CMK (cell line): ENCODE results near the gene JPH3.

ENCODE experiments used
- DNase-seq: peaks from one replicate; pipeline ENCODE4 v3.0.0-alpha.2; 2010; ENCODE audit warnings: low read depth

The JPH3 gene

DNA sequence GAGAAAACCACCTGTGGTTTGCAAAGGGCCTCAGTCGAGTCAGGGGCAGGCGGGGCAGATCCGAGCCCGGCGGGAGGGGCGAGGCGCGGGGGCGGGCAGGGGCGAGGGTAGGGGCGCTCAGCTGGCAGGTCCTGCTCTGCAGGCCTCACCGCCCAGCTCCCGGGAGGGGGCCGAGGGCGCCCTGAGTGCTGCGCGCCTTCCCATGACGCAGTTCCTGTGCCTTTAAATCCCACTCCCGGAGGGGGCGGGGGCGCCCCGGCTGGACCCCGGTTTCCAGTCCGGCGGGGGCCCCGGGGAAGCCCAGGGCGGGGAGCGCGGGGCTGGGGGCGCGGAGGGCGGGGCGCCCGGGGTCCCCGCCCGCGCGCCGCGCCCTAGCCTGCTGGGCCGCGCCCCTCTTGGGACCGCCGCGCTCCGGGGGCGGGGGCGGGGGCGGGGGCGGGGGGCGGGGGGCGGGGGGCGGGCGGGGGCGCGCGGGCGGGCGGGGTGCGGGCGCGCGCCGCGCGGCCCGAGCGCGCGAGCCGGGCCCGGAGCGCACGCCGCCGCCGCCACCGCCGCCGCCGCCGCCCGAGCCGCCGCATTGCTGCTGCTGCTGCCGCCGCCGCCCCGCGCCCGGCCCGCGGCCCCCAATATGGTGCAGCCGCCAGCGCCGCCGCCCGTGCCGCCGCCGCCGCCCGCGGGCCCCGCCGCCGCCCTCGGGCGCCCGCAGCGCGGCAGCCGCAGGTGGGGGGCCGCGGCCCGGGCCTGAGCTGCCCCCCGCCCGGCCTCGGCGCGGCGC, at the start of gene JPH3:
TSS of gene JPH3 (plus strand) at position 508 of the 775 bp plus-strand sequence. CDS start 639 bp downstream, outside the sequence.
- DNase-seq, result no peak

DNA sequence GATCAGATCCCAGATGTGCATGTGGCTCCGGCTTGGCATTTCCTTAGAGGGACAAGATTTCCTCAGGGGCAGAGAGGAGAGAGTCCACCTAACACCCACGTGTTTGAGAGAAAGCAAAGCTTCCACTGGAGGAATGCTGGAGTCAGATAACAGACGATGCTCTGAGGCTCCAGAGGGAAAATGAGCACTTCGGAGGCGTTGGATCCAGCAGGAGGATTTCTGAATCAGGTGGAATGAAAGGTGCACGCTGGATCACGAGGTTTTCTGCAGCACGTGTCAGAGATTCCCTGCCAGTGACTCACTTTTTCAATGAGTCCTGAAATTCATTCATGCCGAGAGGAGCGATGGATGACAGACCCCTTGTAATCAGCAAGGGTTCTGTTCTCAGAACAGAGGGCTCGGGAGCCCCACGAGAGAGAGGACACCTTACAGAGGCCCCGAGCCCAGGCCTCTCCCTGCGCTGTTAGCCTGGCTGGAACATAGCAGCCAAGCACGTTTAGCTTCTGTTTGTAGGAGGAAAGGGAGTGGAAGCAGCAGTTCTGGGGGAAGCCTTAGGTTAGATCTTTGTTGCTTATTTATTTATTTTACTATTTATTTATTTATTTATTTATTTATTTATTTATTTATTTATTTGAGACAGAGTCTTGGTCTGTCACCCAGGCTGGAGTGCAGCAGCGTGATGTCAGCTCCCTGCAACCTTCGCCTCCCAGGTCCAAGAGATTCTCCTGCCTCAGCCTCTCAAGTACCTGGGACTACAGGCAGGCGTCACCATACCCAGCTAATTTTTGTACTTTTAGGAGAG, 49.3 kb upstream of the JPH3 start:
- no peak for DNase-seq

DNA sequence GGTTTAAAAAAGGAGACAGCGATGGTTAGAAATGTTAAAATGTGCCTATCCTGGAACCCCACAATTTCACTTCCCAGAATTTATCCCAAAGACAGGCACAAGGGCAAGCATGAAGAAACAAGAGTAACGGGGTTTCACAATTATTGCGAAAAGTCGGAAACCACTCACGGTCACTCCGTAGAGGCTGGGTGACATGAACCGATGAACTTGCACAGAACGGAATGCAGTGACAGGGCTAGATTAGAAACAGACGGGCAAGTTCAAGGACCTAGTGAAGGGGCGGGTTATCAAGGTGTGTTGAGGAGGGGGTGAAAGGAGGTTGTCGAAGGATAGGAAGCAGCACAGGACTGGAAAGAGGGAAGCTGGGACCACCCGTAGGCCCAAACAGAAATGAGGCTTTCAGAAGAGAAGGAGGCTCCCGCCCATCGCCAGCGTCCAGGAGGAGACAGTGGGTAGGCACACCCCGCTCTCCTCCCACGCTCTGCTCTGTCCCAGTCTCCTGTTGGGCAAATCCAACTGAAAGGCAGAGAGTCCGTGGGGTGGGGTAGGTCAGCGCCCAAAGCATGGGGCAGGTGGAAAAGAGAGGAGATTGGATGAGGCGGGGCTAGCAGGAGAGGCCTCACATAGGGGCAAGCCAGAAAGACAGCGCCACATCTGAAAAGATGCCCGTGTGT, 47.4 kb upstream of the JPH3 start:
- DNase-seq, result no peak

DNA sequence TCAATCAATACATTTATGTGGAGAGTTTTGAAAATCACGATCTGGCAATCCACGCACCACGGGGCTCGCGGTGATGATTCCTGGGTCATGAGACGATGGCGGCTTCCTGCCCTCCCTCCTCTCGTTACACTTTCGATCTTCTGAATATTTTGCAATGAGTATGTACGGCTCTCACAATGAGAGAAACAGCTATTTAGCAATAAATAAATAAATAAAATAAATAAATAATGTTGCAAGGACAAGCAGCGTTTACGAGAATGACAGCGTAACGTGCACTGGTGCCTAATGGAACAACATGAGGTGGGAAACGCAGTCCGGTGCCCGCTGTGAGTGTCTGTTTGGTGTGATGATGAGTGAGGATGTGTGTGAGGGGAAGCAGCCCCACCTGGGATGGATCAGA, 46.7 kb upstream of the JPH3 start:
- DNase-seq, result no peak

DNA sequence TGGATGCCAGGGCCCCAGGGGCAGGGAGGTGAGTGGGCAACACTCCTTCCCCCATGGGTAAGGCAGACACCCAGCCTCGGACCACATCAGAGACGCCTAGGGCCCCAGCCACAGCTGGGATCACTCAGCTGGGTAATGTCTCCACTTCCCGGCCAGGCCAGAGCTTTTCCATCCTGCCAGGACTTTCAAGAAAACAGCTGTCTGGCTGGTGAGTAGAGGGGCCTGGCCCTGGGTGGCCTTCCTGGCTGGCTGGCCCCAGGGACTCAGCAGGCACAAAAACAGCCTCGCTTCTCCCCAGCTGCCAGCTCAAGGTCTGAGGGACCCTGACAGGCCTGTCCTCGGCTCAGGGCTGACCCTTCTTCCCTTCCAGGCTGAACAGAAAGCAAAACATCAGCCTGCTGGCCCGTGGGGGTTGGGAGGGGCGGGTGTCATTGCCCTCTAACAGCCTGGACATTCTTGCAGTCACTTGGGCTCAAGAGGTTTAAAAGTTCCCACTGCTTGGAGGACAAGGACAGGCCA, 45.3 kb upstream of the JPH3 start:
- no peak for DNase-seq

DNA sequence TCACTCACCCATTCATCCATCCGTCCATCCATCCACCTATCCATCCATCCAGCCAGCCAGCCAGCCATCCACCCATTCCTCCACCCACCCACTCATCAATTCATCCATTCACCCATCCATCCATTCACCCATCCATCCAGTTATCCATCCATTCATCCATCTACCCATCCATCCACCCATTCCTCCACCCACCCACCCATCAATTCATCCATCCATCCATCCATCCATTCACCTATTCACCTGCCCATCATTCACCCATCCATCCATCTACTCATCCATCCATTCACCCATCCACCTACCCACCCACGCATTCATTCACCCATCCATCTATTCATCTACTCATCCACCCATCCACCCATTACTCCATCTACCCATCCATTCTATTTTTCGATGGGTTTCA, 43.6 kb upstream of the JPH3 start:
- DNase-seq, result no peak

DNA sequence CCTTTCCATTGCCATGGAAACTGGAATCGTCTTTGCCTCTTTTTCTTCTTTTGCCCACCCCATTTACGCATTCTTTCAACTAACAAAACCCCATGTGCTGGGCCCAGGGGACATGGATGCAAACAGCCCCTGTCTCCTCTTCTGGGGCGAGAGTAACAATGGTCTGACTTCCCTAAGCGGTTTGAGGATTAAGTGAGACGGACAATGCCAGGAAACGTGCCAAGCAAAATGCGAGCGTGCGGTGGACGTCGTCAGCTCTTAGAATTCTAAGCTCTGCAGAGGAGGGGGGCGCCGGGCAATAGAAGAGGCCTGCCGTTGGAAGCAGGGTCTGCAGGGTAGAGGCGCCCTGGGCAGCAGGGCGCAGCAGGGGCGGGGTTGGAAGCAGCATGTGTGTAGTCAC, 42.4 kb upstream of the JPH3 start:
- no peak for DNase-seq

DNA sequence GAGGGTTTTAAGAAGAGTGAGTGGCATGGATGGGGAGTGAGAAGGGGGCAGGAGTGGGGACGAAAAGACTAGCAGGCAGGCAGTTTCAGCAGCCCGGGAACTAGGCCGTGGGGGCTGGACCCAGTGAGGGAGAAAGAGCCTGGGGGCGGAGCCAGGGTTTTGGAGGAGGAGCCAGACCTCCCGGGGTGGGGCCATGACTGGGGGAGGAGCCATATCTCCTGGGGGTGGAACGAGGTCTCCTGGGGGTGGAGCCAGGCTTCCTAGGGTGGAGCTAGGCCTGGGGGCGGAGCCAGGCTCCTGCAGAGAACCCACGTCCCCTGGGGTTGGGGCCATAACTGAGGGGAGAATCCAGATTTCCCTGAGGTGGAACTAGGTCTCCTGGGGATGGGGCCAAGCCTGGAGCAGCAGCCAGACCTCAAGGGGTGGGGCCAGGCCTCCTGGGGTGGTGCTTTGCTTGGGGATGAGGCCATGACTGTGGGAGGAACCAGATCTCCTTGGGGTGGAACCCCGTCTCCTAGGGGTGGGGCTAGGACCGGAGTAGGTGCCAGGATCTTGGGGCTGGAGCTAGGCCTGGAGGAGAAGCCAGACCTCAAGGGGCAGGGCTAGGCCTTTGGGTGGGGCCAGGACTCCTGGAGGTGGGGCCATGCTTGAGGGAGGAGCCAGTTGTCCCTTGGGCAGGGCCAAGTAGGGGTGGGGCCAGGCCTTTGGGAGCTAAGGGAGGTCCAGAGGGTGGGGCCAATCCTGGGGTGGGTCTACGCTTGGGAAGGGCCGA, 41.7 kb upstream of the JPH3 start:
- peak; percentile 73 for DNase-seq

DNA sequence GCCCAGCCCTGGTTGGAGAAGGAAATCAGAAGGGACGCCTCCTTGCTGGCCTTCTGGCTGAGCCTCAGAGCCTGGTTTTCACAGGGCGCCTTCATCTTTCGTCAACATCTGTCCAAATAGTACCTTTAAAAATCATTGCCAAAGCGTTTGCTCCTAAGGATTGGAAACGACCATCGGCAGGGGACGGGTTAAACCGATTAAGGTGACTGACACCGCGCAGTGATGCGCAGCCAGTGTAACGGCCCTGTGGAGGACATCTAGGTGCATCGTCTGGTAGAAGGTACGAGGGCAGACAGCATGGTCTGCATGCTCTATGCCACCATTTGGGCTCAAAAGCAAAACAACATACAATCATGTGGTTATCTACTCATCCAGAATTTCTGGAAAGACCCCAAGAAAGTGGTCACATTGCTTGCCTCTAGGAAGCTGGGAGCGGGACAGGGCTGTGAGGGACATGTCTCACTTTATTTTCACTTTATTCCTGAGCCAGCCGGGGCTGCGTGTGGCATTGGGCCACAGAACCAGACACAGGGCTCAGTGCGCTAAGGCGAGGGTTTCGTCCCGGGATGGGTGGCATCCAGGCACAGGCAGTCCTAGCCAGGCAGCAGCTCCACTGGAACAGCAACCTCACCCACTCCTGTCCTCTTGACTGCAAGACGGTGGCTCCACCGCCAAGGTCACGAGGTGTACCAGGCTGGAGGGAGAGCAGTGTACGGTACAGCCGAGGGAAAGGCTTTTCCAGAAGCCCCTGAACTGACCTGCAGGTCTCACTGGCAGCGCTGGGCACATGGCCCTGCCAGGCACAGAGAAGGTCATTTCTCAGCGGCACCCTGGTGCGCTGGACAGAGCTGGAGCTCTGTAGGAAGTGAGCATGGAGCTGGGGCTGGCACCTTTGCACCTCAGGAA, 40.9 kb upstream of the JPH3 start:
- DNase-seq, result no peak

DNA sequence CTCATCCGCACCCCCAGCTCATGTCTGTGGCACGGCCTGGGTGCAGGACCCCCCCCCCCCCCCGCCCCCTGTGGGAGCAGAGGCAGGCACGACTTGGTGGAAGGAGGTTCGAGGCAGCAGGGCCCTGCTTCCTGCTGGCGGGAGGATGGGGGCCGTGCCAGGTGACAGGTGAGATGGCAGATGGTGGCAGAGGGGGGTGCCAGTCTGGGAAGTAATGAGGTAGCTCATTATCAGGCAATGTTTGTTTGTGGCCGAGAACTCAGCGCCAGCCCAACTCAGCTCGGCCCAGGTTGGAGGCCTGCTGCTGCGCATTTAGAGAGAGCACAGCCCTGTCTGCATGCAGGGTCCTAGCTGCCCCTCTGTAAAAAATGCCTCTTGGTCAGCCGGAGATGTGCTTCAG, 40.1 kb upstream of the JPH3 start:
- DNase-seq, result no peak

DNA sequence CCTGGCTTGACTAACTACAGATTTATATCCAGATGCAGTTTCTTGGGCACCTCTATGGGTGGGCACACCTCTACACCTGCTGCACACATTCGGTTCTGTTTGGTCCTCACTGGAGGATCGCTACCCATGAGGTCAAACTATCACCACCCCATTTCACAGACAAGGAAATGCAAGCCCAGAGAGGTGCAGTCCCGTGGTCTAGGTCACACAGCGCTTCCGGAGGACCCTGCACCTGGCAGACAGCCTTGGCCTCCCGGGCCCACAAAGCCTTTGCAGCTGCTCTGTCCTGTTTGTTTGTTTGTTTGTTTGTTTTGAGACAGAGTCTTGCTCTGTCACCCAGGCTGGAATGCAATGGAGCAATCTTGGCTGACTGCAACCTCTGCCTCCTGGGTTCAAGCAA, 39.3 kb upstream of the JPH3 start:
- no peak for DNase-seq

DNA sequence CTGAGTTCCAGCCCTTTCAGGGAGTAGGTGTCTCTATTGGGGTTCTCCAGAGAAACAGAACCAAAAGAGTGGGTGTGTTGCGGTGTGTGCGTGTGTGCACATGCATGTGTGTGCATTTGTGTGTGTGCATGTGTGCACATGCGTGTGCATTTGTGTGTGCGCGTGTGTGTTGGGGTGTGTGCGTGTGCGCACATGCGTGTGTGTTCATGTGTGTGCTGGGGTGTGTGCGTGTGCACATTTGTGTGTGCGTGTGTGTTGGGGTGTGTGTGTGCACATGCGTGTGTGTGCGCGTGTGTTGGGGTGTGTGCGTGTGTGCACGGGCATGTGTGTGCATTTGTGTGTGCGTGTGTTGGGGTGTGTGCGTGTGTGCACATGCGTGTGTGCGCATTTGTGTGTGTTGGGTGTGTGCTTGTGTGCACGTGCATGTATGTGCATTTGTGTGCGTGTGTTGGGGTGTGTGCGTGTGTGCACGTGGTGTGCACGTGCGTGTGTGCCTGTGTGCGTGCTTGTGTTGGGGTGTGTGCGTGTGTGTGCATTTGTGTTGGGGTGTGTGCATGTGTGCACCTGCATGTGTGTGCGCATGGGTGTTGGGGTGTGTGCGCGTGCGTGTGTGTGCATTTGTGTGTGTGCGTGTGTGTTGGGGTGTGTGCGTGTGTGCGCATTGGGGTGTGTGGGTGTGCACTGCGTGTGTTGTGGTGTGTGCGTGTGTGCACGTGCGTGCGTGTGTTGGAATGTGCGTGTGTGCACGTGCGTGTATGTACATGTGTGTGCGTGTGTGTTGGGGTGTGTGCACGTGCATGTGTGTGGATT, 38.4 kb upstream of the JPH3 start:
- DNase-seq, result no peak

DNA sequence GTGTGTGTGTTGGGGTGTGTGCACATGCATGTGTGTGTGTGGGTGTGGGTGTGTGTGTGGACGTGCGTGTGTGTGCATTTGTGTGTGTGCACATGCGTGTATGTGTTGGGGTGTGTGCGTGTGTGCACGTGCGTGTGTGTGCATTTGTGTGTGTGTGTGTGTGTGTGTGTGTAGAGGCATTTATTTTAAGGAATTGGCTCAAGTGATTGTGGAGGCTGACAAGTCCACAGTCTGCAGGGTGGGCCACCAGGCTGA, 37.9 kb upstream of the JPH3 start:
- DNase-seq, result no peak

DNA sequence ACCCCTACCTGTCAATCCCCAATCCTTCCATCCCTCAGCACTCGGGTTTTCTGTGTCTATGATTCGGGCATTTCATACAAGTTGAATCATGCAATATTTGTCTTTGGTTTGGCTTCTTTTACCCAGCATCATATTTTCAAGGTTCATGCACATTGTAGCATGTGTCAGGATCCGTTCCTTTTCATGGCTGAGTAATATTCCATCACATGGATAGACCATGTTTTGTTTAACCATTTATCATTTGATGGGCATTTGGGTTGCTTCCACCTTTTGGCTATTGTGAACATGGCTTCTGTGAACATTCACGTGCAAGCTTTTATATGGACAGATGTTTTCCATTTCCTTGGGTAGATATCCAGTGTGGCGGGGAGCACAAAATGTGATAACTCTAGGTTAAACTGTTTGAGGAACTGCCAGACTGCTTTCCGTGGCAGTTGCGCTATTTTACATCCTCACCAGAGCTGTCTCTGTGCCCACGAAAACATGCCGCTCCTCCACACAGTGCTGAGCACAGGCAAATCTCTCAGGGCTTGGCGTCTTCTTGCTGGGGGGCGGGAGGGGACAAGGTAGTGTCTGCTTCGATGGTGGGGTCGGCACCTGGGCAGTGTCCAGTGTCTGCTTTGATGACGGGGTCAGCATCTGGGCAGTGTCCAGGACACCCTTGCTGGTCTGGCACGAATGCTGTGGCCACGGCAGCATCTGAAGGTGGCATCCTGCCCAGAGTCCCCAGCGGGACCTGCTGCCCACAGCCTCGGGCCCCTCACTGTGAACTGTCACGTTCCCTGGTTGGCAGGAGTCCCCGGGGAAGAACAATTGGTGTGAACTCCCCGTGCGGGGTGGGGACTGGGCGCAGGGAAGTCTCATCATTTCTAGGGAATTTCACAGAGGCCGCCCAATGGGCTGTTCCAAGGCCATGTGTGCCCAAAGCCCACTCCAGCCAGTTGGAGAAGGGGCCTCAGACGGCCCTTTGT, 32.4 kb upstream of the JPH3 start:
- DNase-seq, result no peak

DNA sequence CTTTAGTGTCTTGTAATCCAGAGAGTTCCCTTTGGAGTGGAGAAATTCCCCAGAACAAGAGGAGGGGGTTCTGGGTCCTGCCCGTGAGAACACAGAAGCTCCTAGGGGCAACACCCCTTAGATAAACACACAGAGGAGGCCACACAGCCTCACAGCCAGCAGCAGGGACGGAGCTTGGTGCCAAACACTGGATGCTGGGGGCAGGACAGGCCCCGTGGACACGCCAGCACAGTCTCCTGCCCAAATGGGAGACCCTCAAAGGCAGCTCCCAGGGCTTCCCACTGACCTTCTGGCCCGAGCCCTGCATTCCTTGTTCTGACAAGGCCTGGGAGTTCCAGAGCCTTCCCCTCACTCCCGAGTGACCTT, 31.8 kb upstream of the JPH3 start:
- no peak for DNase-seq

DNA sequence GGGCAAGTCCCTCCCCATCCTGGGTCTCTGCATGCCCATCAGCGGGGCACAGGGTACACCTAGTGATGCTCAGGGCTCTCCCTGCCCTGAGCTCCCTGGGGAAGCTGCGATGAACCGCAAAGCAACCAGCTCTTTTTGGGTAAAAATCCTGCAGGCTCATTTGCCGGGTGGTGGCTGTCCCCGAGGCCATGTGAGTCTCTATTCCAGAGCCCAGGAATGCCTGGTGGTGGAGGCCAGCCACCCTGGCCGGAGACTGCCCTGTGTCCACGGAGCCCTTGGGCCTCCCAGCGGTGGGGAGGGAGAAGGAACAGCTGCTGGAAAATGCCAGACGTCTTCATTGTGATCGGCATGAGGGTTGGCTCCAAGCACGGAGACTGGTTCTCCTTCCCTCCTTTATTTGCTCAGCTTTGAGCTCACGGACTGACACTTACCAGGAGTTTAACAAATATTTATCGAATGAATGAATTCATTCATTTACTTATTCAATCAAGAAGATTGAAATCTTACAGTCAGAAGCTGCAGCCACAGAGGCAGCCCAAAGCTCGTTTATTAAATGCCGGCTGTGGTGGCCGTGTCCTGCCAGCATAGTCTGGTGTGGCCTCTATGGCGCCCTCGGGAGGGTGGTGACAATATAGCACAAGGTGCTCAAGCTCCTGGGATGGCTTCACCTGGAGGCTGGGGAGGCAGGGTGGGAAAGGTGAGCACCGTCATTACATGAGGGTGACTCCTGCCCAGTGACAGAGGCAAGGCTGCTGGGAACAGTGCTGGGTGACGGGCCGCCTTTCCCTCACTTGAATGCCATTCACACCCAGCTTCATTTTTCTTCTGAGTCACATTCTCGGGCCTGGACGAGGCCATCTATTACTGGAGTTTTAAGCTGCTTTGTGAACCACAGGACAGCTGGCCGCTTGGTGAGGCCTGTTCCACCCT, 31.1 kb upstream of the JPH3 start:
- DNase-seq, result no peak

DNA sequence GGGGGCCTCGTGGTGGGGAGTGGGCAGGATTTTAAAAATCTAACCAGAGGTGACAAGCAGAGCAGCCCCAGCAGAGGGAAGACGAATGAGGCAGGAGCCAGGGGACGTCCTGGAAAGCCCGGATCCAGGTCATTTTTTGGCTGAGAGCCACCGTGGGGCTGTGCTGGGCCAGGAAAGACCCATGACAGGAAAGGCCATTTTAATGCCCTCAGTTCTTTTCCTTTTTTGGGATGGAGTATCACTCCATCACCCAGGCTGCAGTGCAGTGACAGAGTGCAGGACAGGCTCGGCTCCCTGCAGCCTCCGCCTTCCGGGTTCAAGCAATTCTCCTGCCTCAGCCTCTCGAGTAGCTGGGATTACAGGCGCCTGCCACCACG, 30.5 kb upstream of the JPH3 start:
- DNase-seq, result no peak

DNA sequence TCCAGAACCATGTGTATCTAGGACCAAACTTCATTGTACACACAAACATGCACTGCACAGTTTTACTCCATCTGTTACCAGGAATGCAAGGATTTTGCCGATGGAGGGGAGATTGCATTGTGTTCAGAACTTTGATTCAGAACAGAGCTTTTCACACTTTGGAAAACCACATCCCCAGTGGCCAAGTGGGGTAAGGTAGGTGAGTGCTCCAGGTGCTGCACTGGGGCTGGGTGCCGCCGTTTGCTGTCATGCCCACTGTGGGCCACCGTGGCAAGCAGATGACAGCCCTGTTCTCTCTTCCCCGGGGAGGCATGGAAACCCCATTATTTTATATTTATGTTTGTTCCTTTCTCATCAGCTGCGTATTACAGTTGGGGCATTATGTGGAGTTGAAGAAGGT, 29.3 kb upstream of the JPH3 start:
- DNase-seq, result no peak
